DMS79 treated with DMSO at 0.1 percent for 48 hours (cell line): ENCODE results near the gene JUP.
A peak's percentile ranks its signal among the peaks of the same experiment; 100 is the strongest.
"Not testable (repeated sequence)": the region's sequence is repeated elsewhere in the genome, so short reads cannot be mapped to it uniquely, and the experiment has no call there.

ENCODE experiments used
- DNase-seq: peaks from one replicate; lab custom pipeline; 2025; lab: John Stamatoyannopoulos, UW

JUP gene

DNA sequence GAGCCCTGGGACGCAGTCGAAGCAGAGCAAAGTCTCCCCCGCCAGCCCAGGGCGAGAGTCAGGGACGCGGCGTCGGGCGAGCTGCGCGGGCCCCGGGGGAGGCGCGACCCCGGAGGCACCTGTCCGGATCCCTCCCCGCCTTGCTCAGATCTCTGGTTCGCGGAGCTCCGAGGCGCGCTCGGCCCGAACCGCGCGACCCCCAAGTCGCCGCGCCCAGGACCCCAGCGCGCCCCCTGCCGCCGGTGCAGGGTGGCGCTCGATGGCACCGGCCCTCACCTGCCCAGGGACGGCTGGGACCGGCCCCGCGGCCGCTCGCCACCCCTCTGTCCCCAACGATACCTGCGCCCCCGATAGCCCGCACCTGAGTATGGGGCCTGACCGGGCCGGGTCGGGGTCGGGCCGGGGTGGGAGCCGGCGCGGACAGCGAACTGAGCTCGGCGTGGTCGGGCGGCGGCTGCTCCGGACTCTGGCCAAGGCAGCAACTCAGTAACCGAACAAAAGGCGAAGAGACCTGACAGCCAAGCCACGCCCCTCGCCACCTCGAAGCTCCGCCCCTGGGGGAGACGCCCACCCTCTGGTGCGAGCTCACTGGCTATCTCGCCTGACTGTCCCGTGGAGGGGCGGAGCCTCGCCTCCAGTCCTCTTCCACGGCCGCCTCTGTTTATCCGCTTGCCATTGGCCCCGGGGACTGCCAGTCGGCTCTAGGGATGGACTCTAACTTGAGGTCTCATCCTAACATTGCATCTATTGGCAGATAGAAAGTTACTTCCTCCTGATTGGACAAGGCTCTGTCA, at the start of gene JUP:
Gene JUP, minus strand, starts transcription at position 485 of the 794 bp plus-strand sequence. CDS start 14,857 bp downstream, outside the sequence.
- DNase-seq, result peak; percentile 99

DNA sequence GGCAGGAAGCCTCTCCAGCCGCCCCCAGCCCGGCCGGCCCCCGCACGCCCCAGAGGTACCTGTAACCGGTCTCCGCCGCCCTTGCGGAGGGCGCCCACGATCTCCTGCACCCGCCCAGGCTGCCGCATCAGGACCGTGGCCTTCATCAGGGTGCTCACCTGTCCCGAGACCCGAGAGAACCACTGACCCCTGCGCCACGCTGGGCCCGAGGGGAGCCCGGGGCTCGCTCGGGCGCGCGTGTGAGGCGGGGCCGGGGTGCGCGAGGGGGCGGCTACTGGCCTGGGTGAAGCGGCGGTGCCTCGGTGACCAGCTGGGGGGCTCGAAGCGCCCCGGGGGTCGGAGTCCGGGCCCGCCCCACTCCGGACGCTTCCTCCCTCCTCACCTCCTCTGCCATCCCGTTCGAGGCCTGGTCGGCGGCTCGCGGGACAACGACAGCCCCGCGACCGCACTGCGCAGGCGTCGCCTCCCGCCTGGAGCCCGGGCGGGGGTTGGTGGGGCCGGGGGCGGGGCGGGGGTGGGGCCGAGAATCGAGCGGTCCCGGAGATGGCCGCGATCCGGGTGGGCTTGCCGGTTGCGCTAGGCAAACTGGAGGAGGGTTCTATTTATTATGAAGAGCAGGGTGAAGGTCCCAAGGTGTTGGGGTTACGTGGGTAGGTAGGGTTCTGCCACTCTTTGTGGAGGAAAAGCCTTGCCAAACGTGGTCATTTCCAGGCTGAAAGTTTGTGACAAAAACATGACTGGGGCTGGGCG, 49.5 kb upstream of the JUP start, which contains the start of gene NT5C3B:
Gene NT5C3B, minus strand, starts transcription at position 433 of the 750 bp plus-strand sequence. Its CDS starts 39 bp downstream, at position 394.
- DNase-seq, result peak; percentile 45

DNA sequence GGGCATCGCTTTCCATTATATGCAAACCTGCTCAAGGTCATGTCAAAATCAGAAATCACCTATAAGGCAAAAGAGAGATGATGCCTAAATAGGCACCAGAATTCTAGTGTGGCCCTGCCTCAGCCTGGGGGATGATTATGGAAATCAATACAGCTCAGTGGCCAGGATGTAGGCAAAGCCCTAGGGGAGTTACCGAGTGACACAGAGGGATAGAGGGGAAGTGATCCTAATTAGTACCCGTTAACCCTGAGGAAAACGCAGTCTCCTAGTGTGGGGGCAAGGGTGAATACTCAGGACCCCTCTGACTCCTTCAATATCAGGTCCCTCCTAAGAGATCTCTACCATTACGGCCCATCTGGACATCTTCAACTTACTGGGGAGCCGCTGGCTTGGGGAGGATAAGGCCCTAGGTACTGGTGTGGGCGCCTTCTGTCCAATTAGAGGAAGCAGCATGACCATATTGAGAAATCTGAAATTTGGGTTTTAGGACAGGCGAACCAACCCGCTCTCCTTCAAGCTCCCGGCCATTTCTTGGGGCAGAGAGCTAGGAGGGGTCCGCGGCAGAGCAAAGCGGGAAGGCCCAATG, 48.8 kb upstream of the JUP start:
- no peak for DNase-seq

DNA sequence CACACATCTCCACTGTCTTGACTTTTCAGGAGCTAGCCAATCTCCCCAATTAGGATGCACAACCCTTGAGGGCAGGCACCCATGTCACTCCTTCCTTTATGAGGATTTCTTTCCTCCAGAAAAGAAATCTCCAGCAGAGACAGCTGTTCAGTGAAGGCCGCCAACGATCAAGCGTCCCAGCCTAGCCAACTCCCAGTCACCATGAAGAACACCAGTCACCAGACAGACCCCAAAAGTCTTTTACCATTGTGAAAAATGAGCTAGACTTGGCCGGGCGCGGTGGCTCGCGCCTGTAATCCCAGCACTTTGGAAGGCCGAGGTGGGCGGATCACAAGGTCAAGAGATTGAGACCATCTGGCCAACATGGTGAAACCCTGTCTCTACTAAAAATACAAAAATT, 43.5 kb upstream of the JUP start:
- not testable (repeated sequence) for DNase-seq

DNA sequence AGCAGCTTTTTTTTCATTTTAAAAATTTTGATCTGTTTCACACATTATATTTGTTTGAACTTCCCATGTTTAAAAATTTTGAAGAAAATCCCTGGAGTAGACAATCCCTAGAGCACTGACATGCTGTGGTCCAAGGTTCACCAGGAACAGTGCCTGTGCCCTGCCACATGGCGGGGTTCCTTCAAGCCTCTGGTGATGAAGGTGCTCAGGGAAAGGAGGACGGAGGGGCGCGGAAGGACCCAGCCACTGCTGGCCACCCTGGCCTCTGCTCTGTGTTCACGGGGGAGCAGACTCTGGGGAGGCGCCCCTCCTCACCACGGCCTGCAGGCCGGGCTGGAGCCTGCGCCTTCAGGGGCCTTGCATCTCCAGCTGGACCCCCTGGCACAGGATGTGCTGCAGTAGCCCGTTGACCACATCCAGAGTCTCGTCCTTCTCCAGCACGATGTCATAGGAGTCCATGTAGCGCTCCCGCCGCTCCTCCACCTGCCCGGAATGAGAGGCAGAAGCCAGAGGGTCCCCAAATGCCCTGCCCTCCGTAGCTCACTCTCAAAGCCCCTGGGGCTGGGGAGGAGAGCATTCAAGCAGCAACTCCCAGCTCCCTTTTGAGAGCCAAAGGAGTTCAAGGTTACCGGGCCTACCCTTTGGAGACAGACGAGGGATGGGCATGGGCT, 38.8 kb upstream of the JUP start:
- DNase-seq, result no peak

DNA sequence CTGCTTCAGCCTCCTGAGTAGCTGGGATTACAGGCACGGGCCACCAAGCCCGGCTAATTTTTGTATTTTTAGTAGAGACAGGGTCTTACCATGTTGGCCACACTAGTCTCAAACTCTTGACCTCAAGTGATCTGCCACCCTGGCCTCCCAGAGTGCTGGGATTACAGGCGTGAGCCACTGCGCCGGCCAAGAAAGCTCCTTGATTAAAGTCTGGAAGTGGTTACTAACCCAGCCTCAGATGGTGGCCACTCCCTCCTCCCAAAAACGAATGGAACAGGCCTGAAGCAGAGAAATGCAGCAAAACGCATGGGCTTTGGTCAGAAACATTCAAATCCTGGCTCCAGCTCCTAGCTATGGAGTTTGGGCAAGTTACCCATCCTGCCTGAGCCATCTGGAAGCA, 37.6 kb upstream of the JUP start:
- no peak for DNase-seq

DNA sequence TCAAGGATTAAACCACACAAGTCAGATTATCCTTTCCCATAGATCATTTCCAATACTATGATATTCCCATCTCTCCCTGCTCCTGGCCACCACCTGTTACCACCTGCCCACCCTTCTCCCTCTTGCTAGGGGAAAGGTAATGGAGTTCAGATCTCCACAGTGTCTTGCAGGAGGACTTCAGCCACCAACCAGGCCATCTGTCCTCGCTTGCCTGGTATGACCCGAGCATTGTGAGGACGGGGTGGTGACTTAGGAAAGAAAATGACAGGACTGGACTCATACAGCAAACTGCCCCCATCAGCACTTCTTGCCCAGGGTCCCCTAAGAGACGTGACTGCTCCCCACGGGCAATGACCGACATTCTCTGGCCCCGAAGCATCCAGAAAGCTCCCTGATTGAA, 37.1 kb upstream of the JUP start:
- no peak for DNase-seq

DNA sequence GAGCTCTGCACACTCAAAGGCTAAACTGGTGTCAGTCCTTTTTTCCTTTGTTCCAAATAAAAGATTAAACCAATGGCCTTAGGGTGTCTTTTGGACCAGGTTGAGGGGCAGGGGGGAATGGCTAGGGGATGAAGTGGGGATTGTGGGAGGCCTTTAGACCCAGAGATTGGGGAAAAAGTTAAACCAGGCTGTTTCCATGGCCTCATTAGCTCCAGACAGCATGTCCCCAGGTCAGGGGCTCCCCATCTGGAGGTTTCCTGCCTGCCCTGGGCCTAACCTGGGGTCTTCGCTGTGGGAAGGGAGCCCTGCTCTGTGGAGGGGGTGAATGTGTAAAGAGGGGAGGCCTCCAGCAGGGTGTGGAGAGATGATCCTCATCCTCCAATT, 36.6 kb upstream of the JUP start:
- no peak for DNase-seq

DNA sequence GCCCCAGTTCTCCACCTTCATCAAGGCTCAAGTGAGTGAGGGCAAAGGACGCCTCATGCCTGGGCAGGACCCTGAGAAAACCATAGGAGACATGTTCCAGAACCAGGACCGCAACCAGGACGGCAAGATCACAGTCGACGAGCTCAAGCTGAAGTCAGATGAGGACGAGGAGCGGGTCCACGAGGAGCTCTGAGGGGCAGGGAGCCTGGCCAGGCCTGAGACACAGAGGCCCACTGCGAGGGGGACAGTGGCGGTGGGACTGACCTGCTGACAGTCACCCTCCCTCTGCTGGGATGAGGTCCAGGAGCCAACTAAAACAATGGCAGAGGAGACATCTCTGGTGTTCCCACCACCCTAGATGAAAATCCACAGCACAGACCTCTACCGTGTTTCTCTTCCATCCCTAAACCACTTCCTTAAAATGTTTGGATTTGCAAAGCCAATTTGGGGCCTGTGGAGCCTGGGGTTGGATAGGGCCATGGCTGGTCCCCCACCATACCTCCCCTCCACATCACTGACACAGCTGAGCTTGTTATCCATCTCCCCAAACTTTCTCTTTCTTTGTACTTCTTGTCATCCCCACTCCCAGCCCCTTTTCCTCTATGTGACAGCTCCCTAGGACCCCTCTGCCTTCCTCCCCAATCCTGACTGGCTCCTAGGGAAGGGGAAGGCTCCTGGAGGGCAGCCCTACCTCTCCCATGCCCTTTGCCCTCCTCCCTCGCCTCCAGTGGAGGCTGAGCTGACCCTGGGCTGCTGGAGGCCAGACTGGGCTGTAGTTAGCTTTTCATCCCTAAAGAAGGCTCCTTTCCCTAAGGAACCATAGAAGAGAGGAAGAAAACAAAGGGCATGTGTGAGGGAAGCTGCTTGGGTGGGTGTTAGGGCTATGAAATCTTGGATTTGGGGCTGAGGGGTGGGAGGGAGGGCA, 36.0 kb upstream of the JUP start:
- no peak for DNase-seq

DNA sequence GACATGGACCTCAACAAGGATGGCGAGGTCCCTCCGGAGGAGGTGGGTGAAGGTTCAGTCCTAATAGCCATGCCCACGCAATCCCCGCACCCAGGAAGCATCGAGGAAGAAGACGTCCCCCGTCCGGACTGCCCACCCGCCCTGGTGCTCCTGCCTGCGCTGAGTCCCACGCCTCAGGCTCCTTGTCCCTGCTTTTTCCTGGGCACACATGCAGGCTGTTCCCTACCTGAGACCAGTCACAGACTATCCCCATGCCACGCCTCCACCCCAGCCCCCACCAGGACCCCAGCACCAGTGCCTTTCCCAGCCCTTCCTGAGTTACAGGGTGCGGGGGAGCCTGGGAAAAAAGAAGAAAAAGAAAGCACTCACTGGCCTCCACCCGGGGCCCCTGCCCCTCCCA, 35.3 kb upstream of the JUP start:
- DNase-seq, result no peak

DNA sequence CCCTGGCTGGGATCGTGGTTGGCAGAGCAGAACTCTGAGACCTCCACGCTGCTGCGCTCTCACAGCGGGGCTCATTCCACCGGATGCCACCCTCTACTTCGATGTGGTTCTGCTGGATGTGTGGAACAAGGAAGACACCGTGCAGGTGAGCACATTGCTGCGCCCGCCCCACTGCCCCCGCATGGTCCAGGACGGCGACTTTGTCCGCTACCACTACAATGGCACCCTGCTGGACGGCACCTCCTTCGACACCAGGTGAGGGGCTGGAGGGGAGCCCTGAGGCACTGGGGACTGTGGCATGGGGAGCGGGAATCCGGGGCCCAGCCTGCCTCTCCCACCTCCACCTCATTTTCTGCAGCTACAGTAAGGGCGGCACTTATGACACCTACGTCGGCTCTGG, 31.5 kb upstream of the JUP start:
- no peak for DNase-seq

DNA sequence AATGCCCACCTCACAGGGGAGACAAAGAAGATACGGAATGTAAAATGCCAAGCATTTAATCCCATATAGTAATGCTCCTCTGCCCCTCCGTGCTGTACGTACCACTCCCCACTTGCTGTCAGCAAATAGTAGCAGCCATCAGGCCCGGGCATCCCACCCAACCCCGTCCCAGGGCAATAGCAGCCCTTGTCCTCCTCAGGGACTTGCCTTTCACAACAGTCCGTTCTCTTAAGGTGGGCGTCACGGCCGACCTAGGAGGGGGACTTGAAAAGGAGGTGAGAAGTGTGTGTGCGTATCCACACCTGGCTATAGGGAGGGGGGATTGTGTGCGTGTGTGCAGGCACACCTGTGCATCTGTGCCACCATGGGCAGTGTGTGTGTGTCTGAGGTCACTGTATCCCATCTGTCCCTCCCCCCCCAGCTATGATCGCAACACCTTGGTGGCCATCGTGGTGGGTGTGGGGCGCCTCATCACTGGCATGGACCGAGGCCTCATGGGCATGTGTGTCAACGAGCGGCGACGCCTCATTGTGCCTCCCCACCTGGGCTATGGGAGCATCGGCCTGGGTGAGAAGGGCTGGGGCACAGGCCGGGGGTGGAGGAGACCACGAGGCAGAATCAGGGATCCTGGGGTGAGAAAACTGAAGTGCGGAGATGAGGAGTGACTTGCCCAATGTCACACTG, 30.3 kb upstream of the JUP start:
- no peak for DNase-seq

DNA sequence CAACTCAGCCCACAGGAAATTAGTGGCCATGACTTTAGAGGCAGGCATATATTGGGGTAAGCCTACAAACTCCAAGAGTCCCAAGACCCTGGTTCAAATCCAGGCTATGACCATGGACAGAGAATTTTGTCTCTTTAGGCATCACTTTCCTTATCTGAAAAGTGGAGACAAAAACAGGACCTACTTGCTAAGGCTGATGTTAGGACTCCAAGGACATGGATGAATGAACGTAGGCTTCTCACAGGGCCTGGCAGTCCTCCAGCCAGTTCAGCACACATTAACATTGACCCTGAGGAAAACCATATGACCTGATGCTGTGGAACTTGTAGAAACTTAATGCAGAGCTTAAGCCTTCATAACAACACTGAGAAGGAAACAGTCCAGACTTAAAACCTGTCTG, 27.7 kb upstream of the JUP start:
- DNase-seq, result no peak

DNA sequence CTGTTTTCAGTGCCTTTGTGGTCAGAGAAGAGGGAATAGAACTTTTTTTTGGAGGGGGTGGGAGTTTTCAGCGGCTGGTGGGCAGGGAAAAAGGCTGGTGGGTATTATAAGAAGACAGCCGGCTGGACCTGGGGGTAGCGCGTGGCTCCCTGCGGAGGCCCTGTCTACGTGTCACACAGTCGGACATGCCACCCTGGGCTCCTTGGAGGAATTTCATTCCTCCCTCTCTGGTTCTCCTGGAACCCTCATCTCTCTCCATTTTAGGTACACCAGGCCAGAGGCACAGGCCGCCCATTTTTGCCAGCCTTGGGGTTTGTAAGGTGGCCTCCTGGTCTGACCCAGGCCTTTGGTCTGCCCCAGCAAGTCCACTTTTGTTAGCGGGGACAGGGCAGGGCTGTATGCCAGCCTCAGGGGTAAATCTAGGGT, 27.2 kb upstream of the JUP start:
- no peak for DNase-seq

DNA sequence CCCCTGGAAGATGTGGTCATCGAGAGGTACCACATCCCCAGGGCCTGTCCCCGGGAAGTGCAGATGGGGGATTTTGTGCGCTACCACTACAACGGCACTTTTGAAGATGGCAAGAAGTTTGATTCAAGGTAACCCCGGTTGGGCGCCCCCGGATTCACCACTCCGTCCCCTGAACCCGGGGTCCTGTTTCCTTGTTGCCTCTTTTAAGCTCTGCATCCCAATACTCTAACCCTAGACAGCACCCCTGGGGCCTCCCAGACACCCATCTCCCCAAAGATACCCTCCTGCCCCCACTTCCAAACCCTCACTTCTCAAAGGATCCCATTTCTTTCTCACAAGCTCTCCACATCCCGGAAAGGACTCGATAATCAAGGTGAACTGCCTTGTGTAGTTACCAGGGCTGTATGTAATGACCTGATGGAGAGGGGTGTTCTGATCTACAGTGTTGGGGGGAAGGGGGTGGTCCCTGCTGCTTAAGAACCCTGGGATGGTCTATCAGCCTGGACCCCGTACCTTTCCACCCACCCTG, 26.7 kb upstream of the JUP start:
- DNase-seq, result no peak

DNA sequence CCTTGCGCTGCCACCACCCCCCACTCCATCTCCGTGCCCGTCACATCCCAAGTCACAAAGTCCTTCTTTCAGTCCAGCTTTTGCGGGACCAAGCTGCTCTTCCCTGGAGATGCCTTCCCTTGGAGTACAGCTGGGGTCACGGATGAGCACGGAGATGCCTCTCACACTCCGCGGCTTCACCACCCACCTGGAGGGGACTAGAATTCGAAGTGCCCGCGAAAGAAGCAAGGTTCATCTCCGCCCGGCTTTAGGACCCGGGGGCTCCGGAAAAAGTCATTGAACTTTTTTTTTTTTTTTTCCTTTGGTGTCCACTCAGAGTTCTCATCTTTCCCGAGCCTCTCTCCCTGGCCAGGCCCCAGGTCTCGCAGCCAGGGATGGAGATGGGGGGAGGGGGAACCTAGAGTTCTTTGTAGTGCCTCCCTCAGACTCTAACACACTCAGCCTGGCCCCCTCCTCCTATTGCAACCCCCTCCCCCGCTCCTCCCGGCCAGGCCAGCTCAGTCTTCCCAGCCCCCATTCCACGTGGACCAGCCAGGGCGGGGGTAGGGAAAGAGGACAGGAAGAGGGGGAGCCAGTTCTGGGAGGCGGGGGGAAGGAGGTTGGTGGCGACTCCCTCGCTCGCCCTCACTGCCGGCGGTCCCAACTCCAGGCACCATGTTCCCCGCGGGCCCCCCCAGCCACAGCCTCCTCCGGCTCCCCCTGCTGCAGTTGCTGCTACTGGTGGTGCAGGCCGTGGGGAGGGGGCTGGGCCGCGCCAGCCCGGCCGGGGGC, 26.1 kb upstream of the JUP start, which contains the start of gene FKBP10:
Gene FKBP10, plus strand, starts transcription at position 624 of the 771 bp plus-strand sequence. Its CDS starts 31 bp downstream, at position 655.
- peak; percentile 84 for DNase-seq

DNA sequence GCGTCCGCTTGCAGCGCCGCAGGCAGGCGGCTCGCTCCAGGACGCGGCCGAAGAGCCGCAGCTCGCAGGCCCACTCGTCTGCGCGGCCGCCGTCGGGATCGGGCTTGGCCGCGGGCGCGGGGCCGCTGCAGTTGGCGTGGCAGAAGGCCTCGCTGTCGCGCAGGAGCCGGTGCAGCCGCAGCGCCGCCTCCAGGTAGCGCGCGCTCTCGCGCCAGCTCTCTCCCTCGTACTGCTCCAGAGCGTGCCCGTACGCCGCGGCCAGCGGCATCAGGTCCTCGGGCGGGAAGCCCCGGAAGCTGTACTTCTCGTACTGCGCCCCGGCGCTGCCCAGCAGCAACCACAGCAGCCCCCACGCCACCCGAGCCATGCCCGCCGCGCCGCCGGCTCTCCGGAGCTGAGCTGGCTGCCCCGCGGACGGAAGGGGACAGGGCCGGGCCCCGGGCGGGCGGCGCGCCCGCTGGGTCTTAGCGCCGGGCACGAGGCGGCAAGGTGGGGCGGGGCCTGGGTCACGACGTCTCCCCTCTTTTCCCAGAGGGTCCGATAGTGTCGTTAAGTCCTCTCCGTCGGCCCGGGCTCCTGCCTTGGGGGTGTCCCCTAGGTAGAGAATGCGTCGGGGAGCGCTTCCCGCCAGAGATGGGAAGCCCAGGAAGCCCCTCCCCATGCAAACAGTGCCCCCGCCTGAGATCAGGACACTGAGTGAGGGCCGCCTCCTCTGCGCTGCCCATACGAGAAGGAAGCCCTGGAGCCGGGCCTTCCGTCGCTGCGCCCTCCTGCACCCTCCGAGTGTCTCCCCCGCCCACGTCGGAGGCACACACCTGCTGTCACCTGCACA, 25.3 kb upstream of the JUP start, which contains the start of gene P3H4:
Gene P3H4, minus strand, starts transcription at position 401 of the 832 bp plus-strand sequence. Its CDS starts 34 bp downstream, at position 367.
- peak; percentile 78 for DNase-seq
